Measurements from ENCODE around the gene SALL3. TPM values are rescaled to one million over a fixed set of nuclear protein-coding genes. Genes with fewer than 3 reads are reported as not detected.

Gene SALL3
- total and polyA plus RNA-seq, 2 of the 4 experiments (the other 2 are of a cell fraction): not detected

- intact Hi-C loops (cut with micrococcal nuclease) (no loop called here), in situ Hi-C loops (cut with MboI; ENCODE audit: low sequenced_read_pairs) (no loop called here), dilution Hi-C loops (cut with HindIII; ENCODE audit: low sequenced_read_pairs, unreplicated experiment) (no loop called here)
- Histone ChIP-seq H3K23ac (ENCODE audit: low read depth, low read length) (no peak overlapping the region), H3K4me3 (ENCODE audit: insufficient read depth, low read depth, low read length) (no peak overlapping the region), H4K8ac (ENCODE audit: low read depth in 2 of 2, low read length in 2 of 2) (no peak overlapping the region), H3K4ac (ENCODE audit: low read depth, low read length) (no peak overlapping the region), H3K79me1 (ENCODE audit: low read depth in 1 of 2, low read length in 2 of 2) (no peaks in the 10 kb centered on the region), H2BK20ac (ENCODE audit: low read depth, low read length) (no peak overlapping the region), H3K36me3 (ENCODE audit: control insufficient read depth, insufficient read depth, low read length) (no peaks in the 10 kb centered on the region), H3K27me3 (ENCODE audit: control insufficient read depth, insufficient read depth, low read length) (no peaks in the 10 kb centered on the region), H2BK5ac (ENCODE audit: low read depth, low read length, poor library complexity, severe bottlenecking) (no peak overlapping the region), H3K9ac (ENCODE audit: low read depth, low read length) (no peak overlapping the region), H3K56ac (ENCODE audit: extremely low read depth, insufficient read depth, low read length) (no peak overlapping the region), H2BK15ac (ENCODE audit: low read depth, low read length) (no peak overlapping the region), H3K9me3 (ENCODE audit: control insufficient read depth, insufficient read depth, low read length) (peaks cover 43% of the 10 kb centered on the region), H3K9me1 (ENCODE audit: insufficient read depth, low read length) (no peaks in the 10 kb centered on the region), H2AK9ac (replicated peaks; ENCODE audit: low read depth, low read length, poor library complexity) (no peak overlapping the region), H3K4me2 (ENCODE audit: low read depth, low read length) (no peak overlapping the region), H4K91ac (ENCODE audit: insufficient read depth, low read depth, low read length) (no peak overlapping the region), H3K14ac (replicated peaks; ENCODE audit: low read depth, low read length) (no peak overlapping the region), H3K18ac (ENCODE audit: low read depth, low read length) (no peak overlapping the region), H2AK5ac (ENCODE audit: low read depth, low read length) (no peak overlapping the region), H2BK120ac (ENCODE audit: low read depth, low read length) (no peak overlapping the region), H4K5ac (ENCODE audit: low read depth, low read length) (no peak overlapping the region), H4K20me1 (ENCODE audit: insufficient read depth, low read length) (no peaks in the 10 kb centered on the region), H2AFZ (replicated peaks; ENCODE audit: low read length, poor library complexity) (no peak overlapping the region), H3K4me1 (ENCODE audit: control insufficient read depth, insufficient read depth, low read length) (no peaks in the 10 kb centered on the region), H3K27ac (ENCODE audit: insufficient read depth, low read length) (no peak overlapping the region)
- no TSS peak for BruUV-seq (replicated peaks)
- POLR2A ChIA-PET (ENCODE audit: unreplicated experiment): no interaction called here
- no peak for DNase-seq
- no peak for ATAC-seq (ENCODE audit: low read depth)
- 55% methylated on average over 4 of the region's 15 CpGs; no CpG with 5 or more reads in 1 of the 2 experiments for WGBS, 2 experiments (ENCODE audit: extremely low coverage in 2 of 2, insufficient read length in 1 of 2)
- CTCF ChIA-PET: no interaction called here
- TF ChIP-seq POLR2A (IDR thresholded peaks at IDR 0.05; ENCODE audit: low read depth, low read length) (no peak), BHLHE40 (IDR thresholded peaks at IDR 0.05; ENCODE audit: low read depth, low read length) (no peak), MAZ (IDR thresholded peaks at IDR 0.05; ENCODE audit: borderline replicate concordance, low read depth, low read length) (no peak), USF2 (IDR thresholded peaks at IDR 0.05; ENCODE audit: low read depth, low read length) (no peak), ELK1 (IDR thresholded peaks at IDR 0.05; ENCODE audit: borderline replicate concordance, low read depth, low read length) (no peak), NFE2L2 (IDR thresholded peaks at IDR 0.05; ENCODE audit: low read depth, low read length) (no peak), MXI1 (IDR thresholded peaks at IDR 0.05; ENCODE audit: borderline replicate concordance, low read depth, low read length) (no peak), MAFK (IDR thresholded peaks at IDR 0.05; ENCODE audit: low read depth, low read length) (no peak), CEBPB (IDR thresholded peaks at IDR 0.05; ENCODE audit: low read depth, low read length) (no peak), RAD21 (IDR thresholded peaks at IDR 0.05; ENCODE audit: low read length) (no peak), SMC3 (IDR thresholded peaks at IDR 0.05; ENCODE audit: low read depth, low read length) (no peak), CHD1 (IDR thresholded peaks at IDR 0.05; ENCODE audit: low read depth, low read length) (no peak), RFX5 (IDR thresholded peaks at IDR 0.05; ENCODE audit: low read depth, low read length) (no peak), CTCF (conservative IDR thresholded peaks at IDR 0.05; ENCODE audit: low read depth, low read length) (no peak), FOS (IDR thresholded peaks at IDR 0.05; ENCODE audit: low read depth, low read length) (no peak)
Measured at GRCh38 chr18:78947291-78947690, 32.3 kb upstream of the SALL3 start.
